Right lobe of liver (tissue), 6 donors: ENCODE results near the gene KMT2C. TPM values are rescaled to one million over a fixed set of nuclear protein-coding genes. Genes with fewer than 3 reads are reported as not detected.
A peak's percentile ranks its signal among the peaks of the same experiment; 100 is the strongest.
"Not testable (repeated sequence)": the region's sequence is repeated elsewhere in the genome, so short reads cannot be mapped to it uniquely, and the experiment has no call there.

ENCODE experiments used
- ATAC-seq, 4 donors: fragments of 200-7000 bp; cut with Tn5 transposase; one replicate each; pipeline ENCODE4 v1.9.1; 2020; ENCODE audit warnings: mild to moderate bottlenecking in 4 of 4, moderate library complexity in 4 of 4
- DNase-seq, 3 donors: peaks; one replicate each; pipeline ENCODE4 v3.0.0-alpha.2; 2020
- H3K27ac ChIP-seq, 3 donors: fragments of 200-600 bp; one replicate each; pipeline ENCODE4 v1.8.0; 2022
- H3K27me3 ChIP-seq, 2 donors: fragments of 200-600 bp; one replicate each; pipeline ENCODE4 v1.8.0; 2022
- H3K36me3 ChIP-seq, 4 donors: fragments of 200-600 bp; sonication (generic) in 1 of 4; one replicate each; pipeline versions ENCODE4 v1.5.1 to v1.8.0; 2017 to 2022; ENCODE audit warnings: control low read depth in 1 of 4
- H3K4me1 ChIP-seq, 4 donors: fragments of 200-600 bp; sonication (generic) in 1 of 4; one replicate each; pipeline versions ENCODE4 v1.5.1 to v1.8.0; 2017 to 2022; ENCODE audit warnings: control low read depth in 1 of 4
- H3K4me3 ChIP-seq, 3 donors: fragments of 200-600 bp; one replicate each; pipeline ENCODE4 v1.8.0; 2022
- H3K9me3 ChIP-seq, 4 donors: fragments of 200-600 bp; sonication (generic) in 1 of 4; one replicate each; pipeline versions ENCODE4 v1.5.1 to v1.8.0; 2017 to 2022; ENCODE audit warnings: control low read depth in 1 of 4
- POLR2A ChIP-seq: fragments of 450-650 bp; IDR thresholded peaks from one replicate; pipeline ENCODE4 v1.6.1; 2017; ENCODE audit warnings: antibody characterized with exemption, mild to moderate bottlenecking
- WGBS: methylation state at CpG from one replicate; pipeline ENCODE4 v1.1.6; 2018; ENCODE audit warnings: low coverage, low lambda C conversion rate; ENCODE audit not compliant: insufficient coverage; ENCODE audit errors: missing lambda C conversion rate; 5-methylcytosine and 5-hydroxymethylcytosine counted together
- intact Hi-C, 2 donors: fragments of 100-400 bp; cut with DNase I; formaldehyde crosslinking; loops; one replicate each; pipeline versions ENCODE4 v1.11.2 to v1.14.1; 2022
- total RNA-seq, 6 experiments: library from RNA; depleted of rRNA in 2 of 6; stranded (reverse); fragments of >200 nt in 2 of 6; fragmentation: NEBNext Ultra II Directional in 3 of 6; extraction: Animal tissue kit (Norgen Biotek cat#: 25700) in 3 of 6; gene quantifications; one replicate each; pipeline versions ENCODE4 v1.1.0 to v1.2.4, GENCODE V29; 2016 to 2023
- TF ChIP-seq, protein P1 (sequence below), 4 donors: fragments of 200-600 bp in 3 of 4; fragments of 450-650 bp in 1 of 4; IDR thresholded peaks; one replicate each; pipeline versions ENCODE4 v1.5.1 to v1.8.0; 2016 to 2022; ENCODE audit warnings: antibody characterized with exemption in 4 of 4, mild to moderate bottlenecking in 2 of 4
- donor health status: DM: no; HTN: yes; CAD: no.
- donor health status: DM: no; HTN: no; CAD: no.
- donor health status: DM: no; HTN: no; CAD: no.
- donor health status: DM: no; HTN: yes; CAD: no.
- donor health status: DM: no; HTN: yes; CAD: no.

KMT2C gene
- total RNA-seq, 6 experiments from 2014 or later: 20.6 to 32.0 (median 29.9) TPM

DNA sequence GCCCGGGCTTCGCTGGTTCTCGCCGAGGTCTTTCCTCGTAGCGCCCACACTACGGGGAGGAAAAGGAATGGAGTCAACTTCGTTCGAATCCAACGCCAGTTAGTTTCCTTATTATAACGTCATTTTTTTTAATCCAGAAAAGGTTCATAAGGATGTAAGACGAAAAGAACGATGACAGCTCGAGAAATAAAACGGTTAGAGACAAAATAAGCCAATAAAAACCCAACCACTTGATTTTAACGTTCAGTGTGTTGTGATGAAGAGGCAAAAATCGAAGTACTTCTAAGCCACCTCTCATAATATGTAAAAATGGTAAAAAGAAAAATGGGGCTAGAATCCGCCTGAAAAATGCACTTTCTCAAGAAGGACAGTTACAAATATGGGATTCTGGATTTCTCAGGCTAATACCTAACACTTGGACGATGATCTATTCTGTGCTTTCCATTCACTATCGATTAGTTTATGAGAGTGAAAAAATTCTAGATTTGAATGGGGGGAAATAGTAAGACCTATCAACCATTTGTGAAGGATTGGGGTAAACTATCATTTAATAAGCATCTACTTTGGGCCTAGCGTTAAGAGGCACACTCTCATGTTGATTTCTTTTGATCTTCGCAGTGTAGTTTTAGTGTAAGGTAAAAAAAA is 1.2 kb upstream of the KMT2C start:
- 8% methylated on average over 22 of the region's 22 CpGs for WGBS
- intact Hi-C loops, H3K9me3 ChIP-seq, H3K36me3 ChIP-seq, DNase-seq, ATAC-seq, H3K27me3 ChIP-seq: not testable (repeated sequence)
- peak overlapping the region; percentile 47 to 58 (median 51) for H3K4me3 ChIP-seq
- peak overlapping the region; percentile 76 to 94 (median 84) for H3K27ac ChIP-seq
- peaks cover 0 to 23% (median 5%) of the 10 kb centered on the region in 4 donors for H3K4me1 ChIP-seq

DNA sequence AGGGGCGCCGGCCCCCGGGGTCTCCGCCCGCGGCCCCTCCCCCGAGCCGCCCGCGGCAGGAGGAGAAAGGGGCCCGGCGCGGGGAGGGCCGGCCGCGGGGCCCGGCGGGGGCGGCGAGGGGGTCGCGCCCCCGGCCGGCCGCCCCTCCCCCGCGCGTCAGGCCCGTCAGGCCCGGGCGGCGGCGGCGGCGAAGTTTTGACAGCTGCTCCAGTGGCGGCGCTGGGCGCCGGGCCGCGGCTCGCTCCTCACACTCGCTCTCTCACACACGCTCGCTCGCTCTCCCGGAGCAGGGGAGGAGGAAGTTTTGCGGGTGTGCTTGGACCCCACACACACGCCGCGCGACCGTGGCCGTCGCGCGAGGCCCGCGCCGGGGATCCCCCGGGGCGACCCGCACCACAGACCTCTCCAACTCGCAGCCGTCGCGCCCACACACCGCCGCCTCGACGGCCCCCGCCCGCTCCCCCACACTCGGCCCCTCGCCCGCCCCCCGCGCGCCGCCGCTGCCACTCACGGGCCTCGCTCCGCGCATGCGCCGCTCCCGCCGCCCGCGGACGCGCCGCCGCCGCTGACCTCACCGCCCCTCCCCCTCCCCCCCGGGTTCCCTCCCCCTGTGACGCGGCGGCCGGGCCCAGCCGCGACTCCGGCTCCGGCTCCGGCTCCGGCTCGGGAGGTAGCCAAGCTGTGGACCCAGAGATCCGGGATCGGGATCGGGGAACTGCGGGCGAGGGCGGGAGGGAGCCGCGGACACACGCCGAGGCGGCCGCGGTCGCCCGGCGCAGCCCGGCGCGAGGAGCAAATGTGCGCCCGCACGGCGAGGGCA is 518 bp upstream of the KMT2C start:
- ATAC-seq: peak; percentile 89 to 92 (median 90)
- H3K27ac ChIP-seq: peak overlapping the region; percentile 94 to 96 (median 95)
- WGBS: under 1% methylated on average over 20 of the region's 132 CpGs

DNA sequence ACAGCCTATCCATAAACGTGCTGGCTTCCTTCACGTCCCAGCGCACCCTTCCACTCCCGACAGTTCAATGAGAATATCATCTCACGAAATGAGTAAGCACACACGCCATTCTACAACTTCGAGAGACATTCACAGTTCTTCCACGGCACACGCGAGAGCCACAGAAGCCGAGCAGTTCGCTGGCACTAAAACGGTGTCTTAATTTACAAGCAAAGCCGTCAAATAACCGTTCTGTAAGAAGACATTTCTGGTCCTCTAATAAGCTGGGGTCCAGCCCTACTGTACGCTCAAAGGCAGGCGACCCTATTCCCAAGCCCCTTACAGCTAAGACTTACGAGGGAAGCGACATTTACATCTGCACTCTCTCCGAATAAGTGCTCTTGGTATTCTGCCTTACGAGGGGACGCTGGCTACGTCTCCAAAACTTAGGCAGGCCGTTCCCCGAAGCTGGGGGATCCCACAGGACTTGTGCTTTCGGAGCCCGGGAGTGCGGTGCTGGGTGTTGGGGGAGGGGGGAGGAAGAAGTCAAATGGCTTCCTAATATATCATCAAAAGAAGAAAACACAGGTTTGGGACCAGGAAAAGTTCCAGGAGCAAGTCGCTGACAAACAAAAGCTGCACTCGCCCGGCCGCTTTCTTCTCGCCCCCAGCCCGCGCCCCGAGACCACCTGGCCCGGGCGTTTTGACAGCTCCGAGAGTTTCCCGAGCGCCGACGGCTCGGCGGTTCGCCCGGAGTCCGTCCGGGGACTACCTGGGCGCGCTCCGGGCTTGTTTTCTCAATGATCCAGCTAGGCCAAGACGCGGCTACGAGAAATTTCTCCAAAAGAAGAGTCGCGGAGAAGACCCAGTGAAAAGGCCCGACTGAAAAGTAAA is 1.1 kb downstream of the KMT2C start:
- Histone ChIP-seq H3K4me3 (peak overlapping the region; percentile 70 to 79 (median 78)), H3K27ac (peak overlapping the region; percentile 52 to 94 (median 77)), H3K4me1 (peaks cover 0 to 31% (median 5%) of the 10 kb centered on the region in 4 donors)
- H3K27me3 ChIP-seq, H3K9me3 ChIP-seq, H3K36me3 ChIP-seq, intact Hi-C loops: not testable (repeated sequence)
- DNase-seq (peak; percentile 45 to 63 (median 60)), ATAC-seq (peak; percentile 11 to 19 (median 16))
- WGBS: 0% methylated on average over 43 of the region's 58 CpGs

More for the DNA sequence above, 518 bp upstream of the KMT2C start:
- no peaks in the 10 kb centered on the region for H3K27me3 ChIP-seq
- TF ChIP-seq, protein P1, sequence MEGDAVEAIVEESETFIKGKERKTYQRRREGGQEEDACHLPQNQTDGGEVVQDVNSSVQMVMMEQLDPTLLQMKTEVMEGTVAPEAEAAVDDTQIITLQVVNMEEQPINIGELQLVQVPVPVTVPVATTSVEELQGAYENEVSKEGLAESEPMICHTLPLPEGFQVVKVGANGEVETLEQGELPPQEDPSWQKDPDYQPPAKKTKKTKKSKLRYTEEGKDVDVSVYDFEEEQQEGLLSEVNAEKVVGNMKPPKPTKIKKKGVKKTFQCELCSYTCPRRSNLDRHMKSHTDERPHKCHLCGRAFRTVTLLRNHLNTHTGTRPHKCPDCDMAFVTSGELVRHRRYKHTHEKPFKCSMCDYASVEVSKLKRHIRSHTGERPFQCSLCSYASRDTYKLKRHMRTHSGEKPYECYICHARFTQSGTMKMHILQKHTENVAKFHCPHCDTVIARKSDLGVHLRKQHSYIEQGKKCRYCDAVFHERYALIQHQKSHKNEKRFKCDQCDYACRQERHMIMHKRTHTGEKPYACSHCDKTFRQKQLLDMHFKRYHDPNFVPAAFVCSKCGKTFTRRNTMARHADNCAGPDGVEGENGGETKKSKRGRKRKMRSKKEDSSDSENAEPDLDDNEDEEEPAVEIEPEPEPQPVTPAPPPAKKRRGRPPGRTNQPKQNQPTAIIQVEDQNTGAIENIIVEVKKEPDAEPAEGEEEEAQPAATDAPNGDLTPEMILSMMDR (IDR thresholded peaks at IDR 0.05): no peak
- peak; percentile 55 for TF ChIP-seq POLR2A
- intact Hi-C loops: no loop called here
- H3K4me3 ChIP-seq: peak overlapping the region; percentile 57 to 61 (median 58)
- H3K36me3 ChIP-seq: no peaks in the 10 kb centered on the region
- no peaks in the 10 kb centered on the region for H3K9me3 ChIP-seq
- peaks cover 0 to 26% (median 5%) of the 10 kb centered on the region in 4 donors for H3K4me1 ChIP-seq
- peak; percentile 94 to 96 (median 95) for DNase-seq

DNA sequence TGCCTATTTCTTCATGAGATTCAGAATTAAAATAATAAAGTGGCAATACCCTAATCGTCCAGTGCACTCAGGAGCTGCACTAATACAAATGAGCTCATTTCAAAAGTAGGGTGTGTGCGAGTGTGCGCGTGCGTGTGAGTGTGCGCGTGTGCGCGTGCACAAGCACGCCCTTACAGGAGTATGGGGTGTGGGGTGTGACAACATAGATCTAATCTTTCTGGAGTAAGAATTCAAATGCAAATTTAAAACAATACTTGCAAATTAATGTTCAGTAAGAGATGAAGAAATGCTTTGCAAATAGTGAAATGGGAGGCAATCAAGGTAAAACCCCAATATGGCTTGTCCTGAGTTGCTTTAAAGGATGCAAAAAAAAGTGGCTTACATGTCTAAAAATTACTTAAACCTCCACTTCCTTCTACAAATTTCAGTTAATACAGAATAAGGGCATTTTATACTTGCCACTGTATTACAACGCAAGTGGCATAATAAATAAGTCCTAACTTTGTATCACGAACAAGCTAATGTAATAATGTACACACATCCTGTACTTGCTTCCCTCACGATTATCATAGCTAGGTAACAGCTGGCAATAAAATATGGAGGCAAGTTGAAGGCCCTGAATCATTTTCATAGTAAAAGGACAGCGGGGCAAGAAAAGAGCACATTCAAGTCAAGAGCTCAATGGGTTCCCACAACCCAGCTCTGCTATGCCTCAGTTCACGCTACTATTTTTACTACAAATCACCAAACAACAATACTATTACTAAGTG is 1.9 kb downstream of the KMT2C start:
- H3K4me3 ChIP-seq: peak overlapping the region; percentile 70 to 79 (median 78)
- DNase-seq (peak in 1 of 3 donors; percentile 35), ATAC-seq (peak in 2 of 4 donors; percentile 36 to 49)
- H3K27me3 ChIP-seq, intact Hi-C loops, H3K36me3 ChIP-seq, H3K9me3 ChIP-seq: not testable (repeated sequence)
- peak overlapping the region; percentile 52 to 94 (median 77) for H3K27ac ChIP-seq
- H3K4me1 ChIP-seq: peaks cover 0 to 37% (median 5%) of the 10 kb centered on the region in 4 donors
- WGBS: 9% methylated on average over 14 of the region's 15 CpGs
- TF ChIP-seq, protein P1 (IDR thresholded peaks at IDR 0.05): peak in 2 of 4 donors; percentile 7 to 21

DNA sequence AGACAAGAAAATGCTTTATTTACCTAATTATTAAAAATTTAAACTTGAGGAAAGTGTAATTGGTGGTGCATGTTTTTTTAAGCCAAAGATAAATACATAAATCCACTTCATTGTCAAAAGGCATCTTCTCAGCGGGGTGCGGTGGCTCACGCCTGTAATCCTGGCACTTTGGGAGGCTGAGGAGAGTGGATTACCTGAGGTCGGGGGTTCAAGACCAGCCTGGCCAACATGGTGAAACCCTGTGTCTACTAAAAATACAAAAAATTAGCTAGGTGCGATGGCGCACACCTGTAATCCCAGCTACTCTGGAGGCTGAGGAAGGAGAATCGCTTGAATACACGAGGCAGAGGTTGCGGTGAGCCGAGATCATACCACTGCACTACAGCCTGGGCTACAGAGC is 3.1 kb downstream of the KMT2C start:
- peaks cover 0 to 42% (median 5%) of the 10 kb centered on the region in 4 donors for H3K4me1 ChIP-seq
- H3K9me3 ChIP-seq, ATAC-seq, H3K27ac ChIP-seq, DNase-seq, H3K27me3 ChIP-seq, H3K36me3 ChIP-seq, H3K4me3 ChIP-seq, intact Hi-C loops: not testable (repeated sequence)
- WGBS: 80% methylated on average over 10 of the region's 10 CpGs
